Measurements from ENCODE around the gene PRKAR2A. TPM values are rescaled to one million over a fixed set of nuclear protein-coding genes. Genes with fewer than 3 reads are reported as not detected.

PRKAR2A gene
- total RNA-seq, 1 experiment from 2014 or later: 54.2 TPM

GRCh38 chr3:48820612-48821324 is 26.9 kb downstream of the PRKAR2A start:
- Histone ChIP-seq H3K4me3 (no peak overlapping the region), H3K9me2 (ENCODE audit: insufficient read depth) (no peaks in the 10 kb centered on the region), H3K36me3 (ENCODE audit: low read depth) (no peaks in the 10 kb centered on the region), H3K9me3 (ENCODE audit: insufficient read depth, low read depth) (no peaks in the 10 kb centered on the region), H3K27ac (no peak overlapping the region), H3K79me2 (ENCODE audit: low read depth) (no peaks in the 10 kb centered on the region), H3K27me3 (ENCODE audit: insufficient read depth, low read depth) (no peaks in the 10 kb centered on the region), H3K4me1 (replicated peaks; ENCODE audit: insufficient read depth) (no peaks in the 10 kb centered on the region), H4K20me1 (ENCODE audit: insufficient read depth) (no peaks in the 10 kb centered on the region), H3K4me2 (no peak overlapping the region), H3F3A (ENCODE audit: insufficient read depth, low read depth) (no peaks in the 10 kb centered on the region), H2AFZ (no peak overlapping the region)
- POLR2A ChIA-PET (ENCODE audit: unreplicated experiment): no interaction called here
- no TSS peak for BruUV-seq (replicated peaks)
- intact Hi-C loops (cut with micrococcal nuclease; ENCODE audit: unreplicated experiment): no loop called here
- no peak for DNase-seq
- TF ChIP-seq CTCF (conservative IDR thresholded peaks at IDR 0.05): no peak
- no peak for TF ChIP-seq EZH2 (IDR thresholded peaks at IDR 0.05; ENCODE audit: low read depth)
- CTCF ChIA-PET: no interaction called here

- H3K27me3 ChIP-seq (ENCODE audit: insufficient read depth, low read depth): no peaks in the 10 kb centered on the region
- no peaks in the 10 kb centered on the region for H3F3A ChIP-seq (ENCODE audit: insufficient read depth, low read depth)
- no peak overlapping the region for H2AFZ ChIP-seq
- no peak for TF ChIP-seq CTCF (conservative IDR thresholded peaks at IDR 0.05)
- TF ChIP-seq EZH2 (IDR thresholded peaks at IDR 0.05; ENCODE audit: low read depth): no peak
- intact Hi-C loops (cut with micrococcal nuclease; ENCODE audit: unreplicated experiment): no loop called here
- CTCF ChIA-PET: interaction anchor here (0.5 kb wide), 1 partner anchor 924 kb away, joined by 8 read pairs; no protein-coding TSS in a partner anchor
- no peak for DNase-seq
- no peaks in the 10 kb centered on the region for H3K4me1 ChIP-seq (replicated peaks; ENCODE audit: insufficient read depth)
- BruUV-seq (replicated peaks): no TSS peak
- POLR2A ChIA-PET (ENCODE audit: unreplicated experiment): no interaction called here
- no peaks in the 10 kb centered on the region for H3K79me2 ChIP-seq (ENCODE audit: low read depth)
- no peaks in the 10 kb centered on the region for H3K9me3 ChIP-seq (ENCODE audit: insufficient read depth, low read depth)
- no peak overlapping the region for H3K4me3 ChIP-seq
- no peak overlapping the region for H3K4me2 ChIP-seq
- no peak overlapping the region for H3K27ac ChIP-seq
- H3K9me2 ChIP-seq (ENCODE audit: insufficient read depth): no peaks in the 10 kb centered on the region
- no peaks in the 10 kb centered on the region for H4K20me1 ChIP-seq (ENCODE audit: insufficient read depth)
- H3K36me3 ChIP-seq (ENCODE audit: low read depth): no peaks in the 10 kb centered on the region
These were observed 28.1 kb downstream of the PRKAR2A start for GRCh38 chr3:48819234-48820221.

GRCh38 chr3:48811524-48811923 is 36.1 kb downstream of the PRKAR2A start:
- Histone ChIP-seq H4K20me1 (ENCODE audit: insufficient read depth) (no peaks in the 10 kb centered on the region), H3K4me1 (replicated peaks; ENCODE audit: insufficient read depth) (no peaks in the 10 kb centered on the region), H3K79me2 (ENCODE audit: low read depth) (no peaks in the 10 kb centered on the region), H3K9me2 (ENCODE audit: insufficient read depth) (no peaks in the 10 kb centered on the region), H3K4me2 (no peak overlapping the region), H3K4me3 (no peak overlapping the region), H3K27me3 (ENCODE audit: insufficient read depth, low read depth) (no peaks in the 10 kb centered on the region), H3K36me3 (ENCODE audit: low read depth) (no peaks in the 10 kb centered on the region), H3F3A (ENCODE audit: insufficient read depth, low read depth) (0 out of 2 replicates have a peak, but pooled peaks cover 3% of the 10 kb centered on the region), H2AFZ (no peak overlapping the region), H3K9me3 (ENCODE audit: insufficient read depth, low read depth) (no peaks in the 10 kb centered on the region), H3K27ac (no peak overlapping the region)
- ChIA-PET POLR2A (ENCODE audit: unreplicated experiment) (no interaction called here), CTCF (no interaction called here)
- no peak for DNase-seq
- no TSS peak for BruUV-seq (replicated peaks)
- intact Hi-C loops (cut with micrococcal nuclease; ENCODE audit: unreplicated experiment): no loop called here
- TF ChIP-seq CTCF (conservative IDR thresholded peaks at IDR 0.05): no peak
- no peak for TF ChIP-seq EZH2 (IDR thresholded peaks at IDR 0.05; ENCODE audit: low read depth)

All from PC-9 (cell line).